ENCODE data around the gene CCT5. TPM values are rescaled to one million over a fixed set of nuclear protein-coding genes. Genes with fewer than 3 reads are reported as not detected.

CCT5 gene
- polyA plus RNA-seq, 1 of the 3 experiments (the other 2 are of a cell fraction) = 378 TPM

DNA sequence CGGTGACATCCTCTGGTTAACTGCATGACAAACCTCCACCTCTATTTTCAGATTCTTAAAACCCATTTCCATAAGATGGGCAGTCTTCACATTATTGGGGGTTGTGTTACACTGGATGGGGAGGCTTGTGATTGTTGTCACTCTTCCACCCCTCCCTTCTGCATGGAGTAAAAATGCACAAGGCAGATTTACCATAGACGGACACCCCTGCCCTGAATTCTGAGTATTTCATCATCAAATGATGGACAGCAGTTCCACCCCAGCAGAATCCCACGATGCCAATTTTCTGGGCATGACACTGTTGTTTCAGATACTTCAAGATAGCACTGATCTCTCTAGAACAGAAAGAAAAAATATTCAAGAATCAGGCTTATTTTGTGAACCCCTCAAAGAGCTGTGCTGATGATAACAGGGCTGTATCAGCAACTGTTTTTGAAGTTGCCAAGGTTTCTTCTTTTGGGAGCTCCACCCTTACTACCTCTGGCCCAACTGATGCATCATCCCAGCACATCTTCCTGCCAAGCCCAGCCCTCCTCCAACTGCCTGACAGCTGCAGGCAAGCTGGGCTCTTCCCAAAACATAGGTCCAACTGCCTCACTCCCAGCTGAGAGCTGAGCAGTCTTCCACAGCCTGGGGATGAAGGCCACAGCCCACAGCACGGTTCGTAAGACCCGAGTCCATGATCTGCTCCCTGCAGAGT, 36.2 kb downstream of the CCT5 start (continued):
- TF ChIP-seq REST (IDR thresholded peaks at IDR 0.05; ENCODE audit: low read depth, low read length) = no peak
- TF ChIP-seq FOSL2 (IDR thresholded peaks at IDR 0.05; ENCODE audit: borderline replicate concordance, low read depth) = no peak

GRCh38 chr5:10286862-10287227, 36.8 kb downstream of the CCT5 start:
- no peak overlapping the region for H3K4me3 ChIP-seq (ENCODE audit: low read depth in 2 of 2, low read length in 1 of 2)
- no peaks in the 10 kb centered on the region for H3F3A ChIP-seq (replicated peaks; ENCODE audit: insufficient read depth)
- no peak for DNase-seq
- ChIA-PET CTCF (interaction anchor here (1.9 kb wide), 2 partner anchors 137 to 341 kb away, joined by 5 to 6 read pairs; no protein-coding TSS in a partner anchor), POLR2A (no interaction called here)
- WGBS (ENCODE audit: low lambda C conversion rate) = 95% methylated on average over 7 of the region's 7 CpGs
- H3K9me2 ChIP-seq = no peaks in the 10 kb centered on the region
- no peak overlapping the region for H3K4me2 ChIP-seq
- no peaks in the 10 kb centered on the region for H3K27me3 ChIP-seq (ENCODE audit: insufficient read depth)
- no peak overlapping the region for H3K27ac ChIP-seq (ENCODE audit: low read depth in 2 of 2, low read length in 1 of 2)
- no peak for TF ChIP-seq TEAD4 (IDR thresholded peaks at IDR 0.05; ENCODE audit: borderline replicate concordance, insufficient read depth)
- TF ChIP-seq MXI1 (IDR thresholded peaks at IDR 0.05; ENCODE audit: low read depth, low read length) = no peak
- TF ChIP-seq, protein P1, sequence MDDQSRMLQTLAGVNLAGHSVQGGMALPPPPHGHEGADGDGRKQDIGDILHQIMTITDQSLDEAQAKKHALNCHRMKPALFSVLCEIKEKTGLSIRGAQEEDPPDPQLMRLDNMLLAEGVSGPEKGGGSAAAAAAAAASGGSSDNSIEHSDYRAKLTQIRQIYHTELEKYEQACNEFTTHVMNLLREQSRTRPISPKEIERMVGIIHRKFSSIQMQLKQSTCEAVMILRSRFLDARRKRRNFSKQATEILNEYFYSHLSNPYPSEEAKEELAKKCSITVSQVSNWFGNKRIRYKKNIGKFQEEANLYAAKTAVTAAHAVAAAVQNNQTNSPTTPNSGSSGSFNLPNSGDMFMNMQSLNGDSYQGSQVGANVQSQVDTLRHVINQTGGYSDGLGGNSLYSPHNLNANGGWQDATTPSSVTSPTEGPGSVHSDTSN (IDR thresholded peaks at IDR 0.05) = no peak
- no peak for TF ChIP-seq TCF12 (IDR thresholded peaks at IDR 0.05)
- TF ChIP-seq YY1 (IDR thresholded peaks at IDR 0.05; ENCODE audit: low read depth) = no peak
- no peak for TF ChIP-seq POLR2AphosphoS5 (IDR thresholded peaks at IDR 0.05; ENCODE audit: low read depth, low read length)
- no peak for TF ChIP-seq MEF2A (IDR thresholded peaks at IDR 0.05; ENCODE audit: borderline replicate concordance, low read depth)
- no peak for TF ChIP-seq FOXJ3 (CRISPR knock-in tag; IDR thresholded peaks at IDR 0.05)
- no peak for TF ChIP-seq SMC3 (IDR thresholded peaks at IDR 0.05; ENCODE audit: low read depth, low read length)
- H3K4me1 ChIP-seq (ENCODE audit: control insufficient read depth in 1 of 2, insufficient read depth in 2 of 2, low read depth in 1 of 2, low read length in 1 of 2) = peaks cover 0 to 10% of the 10 kb centered on the region in 2 experiments; a peak in 1 of 4 replicates
- no peak overlapping the region for H2AFZ ChIP-seq (ENCODE audit: low read depth)
- H3K9ac ChIP-seq = no peak overlapping the region
- peaks cover 4 to 11% of the 10 kb centered on the region in 2 experiments for H3K36me3 ChIP-seq (replicated peaks in 1 of 2; ENCODE audit: control insufficient read depth in 1 of 2, insufficient read depth in 2 of 2, low read length in 1 of 2)
- H3K79me2 ChIP-seq (ENCODE audit: insufficient read depth) = no peaks in the 10 kb centered on the region
- H4K20me1 ChIP-seq (ENCODE audit: insufficient read depth) = no peaks in the 10 kb centered on the region
- H3K9me3 ChIP-seq = no peaks in the 10 kb centered on the region
